Glutamatergic neuron (in vitro differentiated cells): Measurements from ENCODE around the gene PRKCE. TPM values are rescaled to one million over a fixed set of nuclear protein-coding genes. Genes with fewer than 3 reads are reported as not detected.
A peak's percentile ranks its signal among the peaks of the same experiment; 100 is the strongest.

Experiments
- DNase-seq: peaks from one replicate; pipeline ENCODE4 v3.0.0; 2022
- H3K27ac Mint-ChIP-seq: one replicate; pipeline ENCODE4 v1.8.0; 2020; ENCODE audit warnings: mild to moderate bottlenecking, mixed read lengths, inconsistent platforms; ENCODE audit not compliant: unreplicated experiment
- H3K27me3 Mint-ChIP-seq: one replicate; pipeline ENCODE4 v1.8.0; 2020; ENCODE audit warnings: mild to moderate bottlenecking, moderate library complexity, mixed read lengths, inconsistent platforms; ENCODE audit not compliant: unreplicated experiment
- H3K36me3 Mint-ChIP-seq: one replicate; pipeline ENCODE4 v1.8.0; 2020; ENCODE audit warnings: mild to moderate bottlenecking, mixed read lengths, inconsistent platforms; ENCODE audit not compliant: unreplicated experiment
- H3K4me1 Mint-ChIP-seq: one replicate; pipeline ENCODE4 v1.8.0; 2020; ENCODE audit warnings: mild to moderate bottlenecking, low read depth, mixed read lengths, inconsistent platforms; ENCODE audit not compliant: unreplicated experiment
- H3K4me3 Mint-ChIP-seq: one replicate; pipeline ENCODE4 v1.8.0; 2020; ENCODE audit warnings: mild to moderate bottlenecking, mixed read lengths, inconsistent platforms; ENCODE audit not compliant: unreplicated experiment
- H3K9me3 Mint-ChIP-seq: one replicate; pipeline ENCODE4 v1.8.0; 2020; ENCODE audit warnings: mild to moderate bottlenecking, moderate library complexity, mixed read lengths, inconsistent platforms; ENCODE audit not compliant: unreplicated experiment
- CTCF ChIP-seq: fragments of 200-600 bp; sonication (generic); IDR thresholded peaks from one replicate; pipeline ENCODE4 v1.5.0; 2021; ENCODE audit not compliant: partially characterized antibody, unreplicated experiment
- total RNA-seq: library from RNA; stranded (reverse); fragmentation: NEBNext Ultra II Directional; extraction: Animal tissue kit (Norgen Biotek cat#: 25700); gene quantifications from one replicate; pipeline ENCODE4 v1.2.1, GENCODE V29; 2021; ENCODE audit not compliant: unreplicated experiment

The PRKCE gene
- total RNA-seq, 1 donor from 2014 or later = 74.8 TPM

GRCh38 chr2:45610281-45611019 is 41.0 kb upstream of the PRKCE start:
- H3K36me3 Mint-ChIP-seq = no peaks in the 10 kb centered on the region
- DNase-seq = peak; percentile 35
- H3K4me1 Mint-ChIP-seq = peaks cover 2% of the 10 kb centered on the region
- H3K27me3 Mint-ChIP-seq = no peaks in the 10 kb centered on the region
- peak overlapping the region; percentile 95 for H3K4me3 Mint-ChIP-seq
- TF ChIP-seq CTCF = no peak
- peaks cover 3% of the 10 kb centered on the region for H3K9me3 Mint-ChIP-seq
- peak overlapping the region; percentile 44 for H3K27ac Mint-ChIP-seq

GRCh38 chr2:45611020-45611859 is 40.2 kb upstream of the PRKCE start, which contains the start of gene SRBD1:
Gene SRBD1 (minus strand): TSS chr2:45611267. CDS start chr2:45605441, 5,826 bp downstream.
- H3K9me3 Mint-ChIP-seq = peaks cover 3% of the 10 kb centered on the region
- H3K4me3 Mint-ChIP-seq = peak within 1 kb of the TSS; percentile 95
- DNase-seq = peak; percentile 93
- H3K27me3 Mint-ChIP-seq = no peaks in the 10 kb centered on the region
- H3K36me3 Mint-ChIP-seq = no peaks in the 10 kb centered on the region
- peaks cover 2% of the 10 kb centered on the region for H3K4me1 Mint-ChIP-seq
- no peak for TF ChIP-seq CTCF
- H3K27ac Mint-ChIP-seq = peak within 1 kb of the TSS; percentile 44

- Mint-ChIP-seq H3K27ac (no peak overlapping the region), H3K4me3 (no peak overlapping the region), H3K9me3 (peaks cover 3% of the 10 kb centered on the region), H3K4me1 (peaks cover 2% of the 10 kb centered on the region), H3K36me3 (no peaks in the 10 kb centered on the region), H3K27me3 (no peaks in the 10 kb centered on the region)
- no peak for TF ChIP-seq CTCF
- DNase-seq = no peak
These were observed 39.2 kb upstream of the PRKCE start for GRCh38 chr2:45612285-45612684.

- H3K27me3 Mint-ChIP-seq = no peaks in the 10 kb centered on the region
- peaks cover 2% of the 10 kb centered on the region for H3K4me1 Mint-ChIP-seq
- TF ChIP-seq CTCF = no peak
- no peak for DNase-seq
- H3K4me3 Mint-ChIP-seq = no peak overlapping the region
- peaks cover 3% of the 10 kb centered on the region for H3K9me3 Mint-ChIP-seq
- H3K36me3 Mint-ChIP-seq = no peaks in the 10 kb centered on the region
- no peak overlapping the region for H3K27ac Mint-ChIP-seq
These were observed 38.7 kb upstream of the PRKCE start for GRCh38 chr2:45612731-45613130.
